SK-N-SH treated with all-trans-retinoic acid at 6 μM for 48 hours (cell line): ENCODE measurements around the gene NADK2.

ENCODE experiments used
- ATAC-seq: fragments of 200-7000 bp; cut with Tn5 transposase; 3 replicates; pipeline ENCODE4 v1.9.1; 2020; ENCODE audit warnings: mild to moderate bottlenecking, moderate library complexity
- ARNTL ChIP-seq: fragments of 450-650 bp; formaldehyde crosslinking; IDR thresholded peaks from 2 replicates; pipeline ENCODE4 v1.5.0; 2020; ENCODE audit warnings: low read depth, mild to moderate bottlenecking, moderate library complexity, borderline replicate concordance
- BACH2 ChIP-seq: fragments of 250-450 bp; sonication (Bioruptor Pico); IDR thresholded peaks from 2 replicates; pipeline ENCODE4 v1.9.0; 2021; ENCODE audit warnings: mild to moderate bottlenecking, borderline replicate concordance
- CSDC2 ChIP-seq: fragments of 250-450 bp; sonication (Bioruptor Pico); IDR thresholded peaks from 2 replicates; pipeline ENCODE4 v1.5.0; 2020; ENCODE audit warnings: mild to moderate bottlenecking, moderate library complexity
- ESRRG ChIP-seq: fragments of 250-450 bp; sonication (Bioruptor Pico); IDR thresholded peaks from 2 replicates; pipeline ENCODE4 v1.6.1; 2021; ENCODE audit warnings: mild to moderate bottlenecking
- GLIS3 ChIP-seq: fragments of 250-450 bp; sonication (Bioruptor Pico); IDR thresholded peaks from 2 replicates; pipeline ENCODE4 v1.5.0; 2020; ENCODE audit warnings: mild to moderate bottlenecking, moderate library complexity
- ISL1 ChIP-seq: fragments of 250-450 bp; sonication (Bioruptor Pico); IDR thresholded peaks from 2 replicates; pipeline ENCODE4 v2.1.2; 2022; ENCODE audit warnings: mild to moderate bottlenecking, moderate library complexity
- OSR1 ChIP-seq: fragments of 250-450 bp; sonication (Bioruptor Pico); IDR thresholded peaks from 2 replicates; pipeline ENCODE4 v1.8.0; 2022; ENCODE audit warnings: moderate library complexity, mild to moderate bottlenecking, inconsistent platforms
- PPARA ChIP-seq: fragments of 250-450 bp; sonication (Bioruptor Pico); IDR thresholded peaks from 2 replicates; pipeline ENCODE4 v1.5.0; 2020; ENCODE audit warnings: mild to moderate bottlenecking, borderline replicate concordance
- RARB ChIP-seq: fragments of 250-450 bp; sonication (Bioruptor Pico); IDR thresholded peaks from 2 replicates; pipeline ENCODE4 v1.8.0; 2021; ENCODE audit warnings: mild to moderate bottlenecking, moderate library complexity
- SNAI2 ChIP-seq: fragments of 250-450 bp; sonication (Bioruptor Pico); IDR thresholded peaks from 2 replicates; pipeline ENCODE4 v1.5.0; 2020; ENCODE audit warnings: mild to moderate bottlenecking, moderate library complexity
- TCF4 ChIP-seq: fragments of 250-450 bp; sonication (Bioruptor Pico); IDR thresholded peaks from 2 replicates; pipeline ENCODE4 v1.8.0; 2021; ENCODE audit warnings: mild to moderate bottlenecking, moderate library complexity, borderline replicate concordance
- TOX ChIP-seq: fragments of 250-450 bp; sonication (Bioruptor Pico); IDR thresholded peaks from 2 replicates; pipeline ENCODE4 v1.8.0; 2021; ENCODE audit warnings: mild to moderate bottlenecking, moderate library complexity, borderline replicate concordance
- ZC3H10 ChIP-seq: fragments of 250-450 bp; sonication (Bioruptor Pico); IDR thresholded peaks from 2 replicates; pipeline ENCODE4 v1.5.1; 2021; ENCODE audit warnings: mild to moderate bottlenecking, moderate library complexity
- ZFP3 ChIP-seq: fragments of 250-450 bp; sonication (Bioruptor Pico); IDR thresholded peaks from 2 replicates; pipeline ENCODE4 v1.5.0; 2020; ENCODE audit warnings: mild to moderate bottlenecking, moderate library complexity
- ZFP30 ChIP-seq: fragments of 450-650 bp; formaldehyde crosslinking; IDR thresholded peaks from 2 replicates; pipeline ENCODE4 v1.5.0; 2022; ENCODE audit warnings: mild to moderate bottlenecking, moderate library complexity
- ZNF565 ChIP-seq: fragments of 450-650 bp; formaldehyde crosslinking; conservative IDR thresholded peaks from 2 replicates; pipeline ENCODE4 v1.5.0; 2020; ENCODE audit warnings: low read depth, mild to moderate bottlenecking, moderate library complexity
- ZNF70 ChIP-seq: fragments of 450-650 bp; formaldehyde crosslinking; IDR thresholded peaks from 2 replicates; pipeline ENCODE4 v1.5.0; 2020; ENCODE audit warnings: mild to moderate bottlenecking, moderate library complexity
- ZNF8 ChIP-seq: fragments of 450-650 bp; formaldehyde crosslinking; IDR thresholded peaks from 2 replicates; pipeline ENCODE4 v1.5.0; 2020; ENCODE audit warnings: mild to moderate bottlenecking, moderate library complexity
- TF ChIP-seq, protein P1 (sequence below): fragments of 250-450 bp; sonication (Bioruptor Pico); IDR thresholded peaks from 2 replicates; pipeline ENCODE4 v1.8.0; 2020; ENCODE audit warnings: mild to moderate bottlenecking, moderate library complexity, borderline replicate concordance
- TF ChIP-seq, protein P2 (sequence below): fragments of 250-450 bp; sonication (Bioruptor Pico); IDR thresholded peaks from 2 replicates; pipeline ENCODE4 v1.5.1; 2021; ENCODE audit warnings: mild to moderate bottlenecking, moderate library complexity
- TF ChIP-seq, protein P3 (sequence below): fragments of 250-450 bp; sonication (Bioruptor Pico); IDR thresholded peaks from 2 replicates; pipeline ENCODE4 v1.5.1; 2020; ENCODE audit warnings: low read depth, mild to moderate bottlenecking, moderate library complexity
- TF ChIP-seq, protein P4 (sequence below): fragments of 250-450 bp; sonication (Bioruptor Pico); IDR thresholded peaks from 2 replicates; pipeline ENCODE4 v1.5.0; 2020; ENCODE audit warnings: mild to moderate bottlenecking, moderate library complexity

Gene NADK2

DNA sequence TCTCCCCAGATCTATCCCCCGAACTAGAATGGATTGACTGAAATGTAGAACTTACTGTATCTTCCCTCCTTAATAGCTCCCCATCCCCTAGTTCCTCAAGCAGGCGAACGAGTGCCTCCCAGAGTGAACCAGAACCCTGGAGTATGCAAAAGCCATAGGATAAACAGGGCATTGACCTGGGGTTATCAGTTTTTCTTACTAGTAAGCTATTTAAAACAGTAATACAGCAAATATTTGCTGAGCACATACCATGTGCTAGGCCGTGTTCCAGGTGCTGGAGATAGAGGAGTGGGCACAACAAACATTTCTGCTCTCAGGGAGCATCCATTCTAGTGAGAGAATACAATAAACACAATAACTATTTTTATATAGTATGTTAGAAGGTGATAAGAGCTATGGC lies 88.0 kb downstream of the NADK2 start (continued):
- TF ChIP-seq, protein P1, sequence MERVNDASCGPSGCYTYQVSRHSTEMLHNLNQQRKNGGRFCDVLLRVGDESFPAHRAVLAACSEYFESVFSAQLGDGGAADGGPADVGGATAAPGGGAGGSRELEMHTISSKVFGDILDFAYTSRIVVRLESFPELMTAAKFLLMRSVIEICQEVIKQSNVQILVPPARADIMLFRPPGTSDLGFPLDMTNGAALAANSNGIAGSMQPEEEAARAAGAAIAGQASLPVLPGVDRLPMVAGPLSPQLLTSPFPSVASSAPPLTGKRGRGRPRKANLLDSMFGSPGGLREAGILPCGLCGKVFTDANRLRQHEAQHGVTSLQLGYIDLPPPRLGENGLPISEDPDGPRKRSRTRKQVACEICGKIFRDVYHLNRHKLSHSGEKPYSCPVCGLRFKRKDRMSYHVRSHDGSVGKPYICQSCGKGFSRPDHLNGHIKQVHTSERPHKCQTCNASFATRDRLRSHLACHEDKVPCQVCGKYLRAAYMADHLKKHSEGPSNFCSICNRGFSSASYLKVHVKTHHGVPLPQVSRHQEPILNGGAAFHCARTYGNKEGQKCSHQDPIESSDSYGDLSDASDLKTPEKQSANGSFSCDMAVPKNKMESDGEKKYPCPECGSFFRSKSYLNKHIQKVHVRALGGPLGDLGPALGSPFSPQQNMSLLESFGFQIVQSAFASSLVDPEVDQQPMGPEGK (CRISPR knock-in tag), result no peak
- TF ChIP-seq ZNF8 (CRISPR knock-in tag) (no peak), ZFP30 (no peak), CSDC2 (no peak), TOX (CRISPR knock-in tag) (no peak)
- TF ChIP-seq, protein P2, sequence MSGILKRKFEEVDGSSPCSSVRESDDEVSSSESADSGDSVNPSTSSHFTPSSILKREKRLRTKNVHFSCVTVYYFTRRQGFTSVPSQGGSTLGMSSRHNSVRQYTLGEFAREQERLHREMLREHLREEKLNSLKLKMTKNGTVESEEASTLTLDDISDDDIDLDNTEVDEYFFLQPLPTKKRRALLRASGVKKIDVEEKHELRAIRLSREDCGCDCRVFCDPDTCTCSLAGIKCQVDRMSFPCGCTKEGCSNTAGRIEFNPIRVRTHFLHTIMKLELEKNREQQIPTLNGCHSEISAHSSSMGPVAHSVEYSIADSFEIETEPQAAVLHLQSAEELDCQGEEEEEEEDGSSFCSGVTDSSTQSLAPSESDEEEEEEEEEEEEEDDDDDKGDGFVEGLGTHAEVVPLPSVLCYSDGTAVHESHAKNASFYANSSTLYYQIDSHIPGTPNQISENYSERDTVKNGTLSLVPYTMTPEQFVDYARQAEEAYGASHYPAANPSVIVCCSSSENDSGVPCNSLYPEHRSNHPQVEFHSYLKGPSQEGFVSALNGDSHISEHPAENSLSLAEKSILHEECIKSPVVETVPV (CRISPR knock-in tag), result no peak

DNA sequence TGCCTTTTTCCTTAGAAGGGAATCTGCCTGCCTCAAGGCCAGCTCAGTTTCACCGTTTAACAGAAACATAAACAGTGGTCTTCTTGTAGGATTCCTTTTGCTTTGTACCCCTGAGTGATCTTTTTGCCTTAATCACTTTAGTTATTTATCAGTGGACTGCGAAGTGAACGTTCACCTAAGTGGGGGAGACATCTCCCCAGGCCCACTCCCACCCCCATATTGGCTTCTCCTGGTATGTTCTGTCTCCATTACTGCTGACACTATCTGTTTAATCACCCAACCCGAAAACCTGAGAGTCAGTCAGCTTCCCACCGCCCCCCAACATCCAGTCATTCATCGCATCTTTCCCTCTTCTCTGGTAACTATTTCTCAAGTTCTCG lies 88.4 kb downstream of the NADK2 start:
- ATAC-seq, result no peak
- TF ChIP-seq OSR1 (CRISPR knock-in tag) (no peak), ISL1 (CRISPR knock-in tag) (no peak), GLIS3 (CRISPR knock-in tag) (no peak), TOX (CRISPR knock-in tag) (no peak), RARB (CRISPR knock-in tag) (no peak), ESRRG (CRISPR knock-in tag) (no peak), SNAI2 (CRISPR knock-in tag) (no peak), ZNF565 (CRISPR knock-in tag) (no peak), PPARA (no peak), ZC3H10 (no peak)
- TF ChIP-seq, protein P1 (CRISPR knock-in tag), result no peak

DNA sequence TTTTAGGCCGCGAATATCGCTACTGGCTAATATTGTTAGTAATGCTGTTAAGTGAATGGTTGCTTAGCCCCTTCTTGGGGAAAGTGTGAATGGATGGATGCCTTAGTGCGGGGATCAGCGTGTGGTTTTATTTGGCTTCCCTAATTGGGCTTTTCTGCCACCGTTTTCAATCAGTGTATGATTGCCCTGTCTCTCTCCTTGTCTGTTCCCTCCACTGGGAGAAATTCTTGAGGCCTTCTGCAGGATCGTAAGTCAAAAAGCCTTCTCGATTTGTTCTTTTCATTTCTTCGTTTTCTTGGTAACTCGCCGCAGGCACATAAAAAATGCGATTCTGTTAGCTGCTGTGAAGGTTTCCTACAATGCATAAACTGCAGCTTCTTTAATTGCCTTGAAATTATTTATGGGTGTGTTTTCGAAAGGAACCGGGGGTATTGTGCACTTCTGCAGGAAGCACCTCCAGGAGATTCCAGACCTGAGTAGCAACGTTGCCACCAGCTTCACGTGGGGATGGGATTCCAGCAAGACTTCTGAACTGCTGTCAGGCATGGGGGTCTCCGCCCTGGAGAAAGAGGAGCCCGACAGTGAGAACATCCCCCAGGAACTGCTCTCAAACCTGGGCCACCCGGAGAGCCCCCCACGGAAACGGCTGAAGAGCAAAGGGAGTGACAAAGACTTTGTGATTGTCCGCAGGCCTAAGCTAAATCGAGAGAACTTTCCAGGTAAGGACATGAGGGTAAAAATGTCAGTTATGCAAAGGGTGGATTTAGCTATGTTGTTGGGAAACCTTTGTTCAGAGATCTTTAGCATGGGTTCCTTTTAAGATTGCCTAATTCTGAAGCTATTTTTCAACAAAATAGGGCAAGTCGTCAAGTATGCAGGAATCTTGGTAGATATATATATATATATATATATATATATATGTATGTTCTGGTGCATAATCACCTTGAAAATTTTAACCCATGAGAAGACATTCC lies 89.1 kb downstream of the NADK2 start:
- ATAC-seq, result peak; percentile 7
- no peak for TF ChIP-seq SNAI2 (CRISPR knock-in tag)
- TF ChIP-seq, protein P1 (CRISPR knock-in tag), result no peak
- TF ChIP-seq ZC3H10, result no peak
- TF ChIP-seq ZNF8 (CRISPR knock-in tag), result no peak
- TF ChIP-seq ARNTL (CRISPR knock-in tag), result no peak
- no peak for TF ChIP-seq ESRRG (CRISPR knock-in tag)
- no peak for TF ChIP-seq BACH2
- TF ChIP-seq TOX (CRISPR knock-in tag), result no peak
- TF ChIP-seq, protein P3, sequence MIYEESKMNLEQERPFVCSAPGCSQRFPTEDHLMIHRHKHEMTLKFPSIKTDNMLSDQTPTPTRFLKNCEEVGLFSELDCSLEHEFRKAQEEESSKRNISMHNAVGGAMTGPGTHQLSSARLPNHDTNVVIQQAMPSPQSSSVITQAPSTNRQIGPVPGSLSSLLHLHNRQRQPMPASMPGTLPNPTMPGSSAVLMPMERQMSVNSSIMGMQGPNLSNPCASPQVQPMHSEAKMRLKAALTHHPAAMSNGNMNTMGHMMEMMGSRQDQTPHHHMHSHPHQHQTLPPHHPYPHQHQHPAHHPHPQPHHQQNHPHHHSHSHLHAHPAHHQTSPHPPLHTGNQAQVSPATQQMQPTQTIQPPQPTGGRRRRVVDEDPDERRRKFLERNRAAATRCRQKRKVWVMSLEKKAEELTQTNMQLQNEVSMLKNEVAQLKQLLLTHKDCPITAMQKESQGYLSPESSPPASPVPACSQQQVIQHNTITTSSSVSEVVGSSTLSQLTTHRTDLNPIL (CRISPR knock-in tag), result no peak
- no peak for TF ChIP-seq ZNF565 (CRISPR knock-in tag)
- no peak for TF ChIP-seq ZFP30
- TF ChIP-seq ISL1 (CRISPR knock-in tag), result no peak
- TF ChIP-seq TCF4, result no peak
- TF ChIP-seq RARB (CRISPR knock-in tag), result no peak
- TF ChIP-seq, protein P4, sequence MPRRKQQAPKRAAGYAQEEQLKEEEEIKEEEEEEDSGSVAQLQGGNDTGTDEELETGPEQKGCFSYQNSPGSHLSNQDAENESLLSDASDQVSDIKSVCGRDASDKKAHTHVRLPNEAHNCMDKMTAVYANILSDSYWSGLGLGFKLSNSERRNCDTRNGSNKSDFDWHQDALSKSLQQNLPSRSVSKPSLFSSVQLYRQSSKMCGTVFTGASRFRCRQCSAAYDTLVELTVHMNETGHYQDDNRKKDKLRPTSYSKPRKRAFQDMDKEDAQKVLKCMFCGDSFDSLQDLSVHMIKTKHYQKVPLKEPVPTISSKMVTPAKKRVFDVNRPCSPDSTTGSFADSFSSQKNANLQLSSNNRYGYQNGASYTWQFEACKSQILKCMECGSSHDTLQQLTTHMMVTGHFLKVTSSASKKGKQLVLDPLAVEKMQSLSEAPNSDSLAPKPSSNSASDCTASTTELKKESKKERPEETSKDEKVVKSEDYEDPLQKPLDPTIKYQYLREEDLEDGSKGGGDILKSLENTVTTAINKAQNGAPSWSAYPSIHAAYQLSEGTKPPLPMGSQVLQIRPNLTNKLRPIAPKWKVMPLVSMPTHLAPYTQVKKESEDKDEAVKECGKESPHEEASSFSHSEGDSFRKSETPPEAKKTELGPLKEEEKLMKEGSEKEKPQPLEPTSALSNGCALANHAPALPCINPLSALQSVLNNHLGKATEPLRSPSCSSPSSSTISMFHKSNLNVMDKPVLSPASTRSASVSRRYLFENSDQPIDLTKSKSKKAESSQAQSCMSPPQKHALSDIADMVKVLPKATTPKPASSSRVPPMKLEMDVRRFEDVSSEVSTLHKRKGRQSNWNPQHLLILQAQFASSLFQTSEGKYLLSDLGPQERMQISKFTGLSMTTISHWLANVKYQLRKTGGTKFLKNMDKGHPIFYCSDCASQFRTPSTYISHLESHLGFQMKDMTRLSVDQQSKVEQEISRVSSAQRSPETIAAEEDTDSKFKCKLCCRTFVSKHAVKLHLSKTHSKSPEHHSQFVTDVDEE (CRISPR knock-in tag), result no peak
- no peak for TF ChIP-seq ZFP3 (CRISPR knock-in tag)
- no peak for TF ChIP-seq GLIS3 (CRISPR knock-in tag)
- no peak for TF ChIP-seq ZNF70 (CRISPR knock-in tag)
- TF ChIP-seq, protein P2 (CRISPR knock-in tag), result no peak
